HG03159 (cell line): ENCODE data around the gene C10orf53.
"Not testable (repeated sequence)": the region's sequence is repeated elsewhere in the genome, so short reads cannot be mapped to it uniquely, and the experiment has no call there.

Experiments
- ATAC-seq: cut with Tn5 transposase; IDR thresholded peaks from one replicate; pipeline ENCODE4 v1.9.1; 2021; ENCODE audit warnings: mild to moderate bottlenecking, moderate library complexity; ENCODE audit not compliant: unreplicated experiment

The C10orf53 gene

GRCh38 chr10:49686651-49687050 lies 7.2 kb downstream of the C10orf53 start:
- no peak for ATAC-seq

DNA sequence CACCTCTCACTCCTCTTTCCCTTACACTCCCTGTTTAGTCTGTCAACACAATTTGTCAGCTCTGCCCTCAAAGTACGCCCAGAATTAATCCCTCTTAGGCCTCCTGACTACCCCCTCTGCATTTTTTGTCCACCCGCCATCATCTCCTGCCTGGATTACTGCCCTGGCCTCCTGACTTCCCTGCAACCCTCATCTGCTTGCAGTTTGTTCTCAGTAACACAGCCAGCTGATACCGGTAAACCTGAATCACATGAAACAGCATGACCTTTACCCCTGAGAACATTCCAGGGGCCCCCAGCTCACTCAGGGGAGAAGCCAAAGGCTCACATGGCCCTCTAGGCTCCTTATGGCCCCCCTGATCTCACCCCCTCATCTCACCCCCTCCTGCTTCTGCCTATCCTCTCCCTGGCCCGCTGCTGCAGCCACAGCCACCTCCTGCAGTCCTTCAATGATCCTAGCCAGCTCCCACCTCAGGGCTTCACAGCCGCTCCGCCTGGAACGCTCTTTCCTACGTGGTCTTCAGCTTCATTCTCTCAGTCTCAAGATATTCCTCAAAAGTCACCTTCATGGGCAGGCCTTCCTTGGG lies 8.9 kb downstream of the C10orf53 start:
- no peak for ATAC-seq

- no peak for ATAC-seq
Observed at GRCh38 chr10:49688920-49689319, 9.5 kb downstream of the C10orf53 start.

DNA sequence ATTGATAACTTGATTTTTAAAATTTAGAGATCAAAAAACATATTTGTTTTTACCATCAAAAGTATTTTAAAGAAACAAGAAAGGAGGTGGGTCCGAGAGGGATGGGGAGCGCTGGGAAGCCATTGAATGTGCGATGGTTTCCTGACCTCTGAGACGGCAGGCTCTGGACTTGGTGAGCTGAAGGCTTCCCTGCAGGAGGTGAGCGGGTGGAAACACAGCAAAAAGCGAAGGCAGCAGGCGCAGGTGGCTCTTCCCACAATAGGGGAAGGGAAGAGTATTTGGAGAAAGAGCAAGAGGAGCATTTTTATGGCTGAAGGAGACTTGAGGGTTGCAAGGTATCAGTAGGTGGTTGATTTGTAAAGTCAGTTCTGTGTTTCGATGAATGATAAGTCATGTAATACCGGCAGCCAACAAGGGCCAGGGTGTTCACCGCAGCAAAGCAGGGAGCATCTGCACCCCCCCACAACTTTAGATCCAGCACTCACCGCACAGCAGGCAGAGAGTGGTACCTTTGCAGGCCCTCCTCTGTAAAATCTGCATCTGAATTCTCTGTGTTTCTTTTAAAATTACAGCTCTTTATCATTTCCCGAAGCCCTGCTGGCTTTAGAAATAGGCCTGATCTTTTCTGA lies 10.5 kb downstream of the C10orf53 start:
- no peak for ATAC-seq

- no peak for ATAC-seq
Observed at GRCh38 chr10:49690698-49691356, 11.4 kb downstream of the C10orf53 start.

- ATAC-seq, result no peak
Observed at GRCh38 chr10:49691588-49691987, 12.1 kb downstream of the C10orf53 start.

- ATAC-seq, result no peak
Observed at GRCh38 chr10:49694466-49694865, 15.0 kb downstream of the C10orf53 start.

- ATAC-seq, result no peak
Observed at GRCh38 chr10:49696311-49696710, 16.9 kb downstream of the C10orf53 start.

GRCh38 chr10:49698679-49699078 lies 19.2 kb downstream of the C10orf53 start:
- ATAC-seq, result no peak

DNA sequence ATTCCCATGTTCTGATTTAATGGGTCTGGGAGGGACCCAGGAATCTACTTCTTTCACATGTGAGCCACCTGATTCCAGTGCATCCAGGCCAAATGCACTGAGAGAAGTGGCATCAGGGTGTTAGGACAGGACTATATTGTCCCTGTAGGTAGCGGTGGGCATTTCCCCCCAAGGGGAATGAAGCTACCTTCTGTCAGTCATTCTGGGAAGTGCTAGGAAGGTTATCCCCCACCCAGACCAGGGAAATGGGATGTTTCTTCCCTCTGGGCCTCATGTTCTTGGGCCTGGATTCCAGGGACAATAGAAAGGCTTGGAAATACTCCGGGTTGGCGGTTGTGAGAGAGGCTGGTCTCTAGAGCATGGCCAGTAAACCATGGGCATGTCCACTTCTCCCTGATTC lies 20.8 kb downstream of the C10orf53 start:
- no peak for ATAC-seq

GRCh38 chr10:49700997-49701396 lies 21.5 kb downstream of the C10orf53 start:
- no peak for ATAC-seq

DNA sequence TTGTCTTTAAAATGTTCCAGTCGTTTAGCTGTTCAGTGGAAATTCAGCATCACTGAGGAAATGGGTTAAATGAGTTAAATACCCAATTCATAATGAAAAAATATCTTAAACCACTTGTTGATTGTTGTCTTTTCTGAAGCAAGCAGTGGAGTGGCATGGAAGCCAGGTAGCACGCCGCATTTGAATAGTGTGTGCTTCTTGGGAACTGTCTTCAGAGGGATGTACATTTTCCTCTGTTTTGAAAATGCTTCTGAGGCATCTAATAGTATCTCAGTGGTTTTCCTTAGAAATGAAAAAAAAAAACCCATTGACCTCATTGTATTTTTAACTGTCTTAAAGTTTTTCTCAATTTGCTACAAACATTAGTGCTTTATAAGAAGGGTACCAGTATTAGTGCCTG lies 28.1 kb downstream of the C10orf53 start:
- no peak for ATAC-seq

DNA sequence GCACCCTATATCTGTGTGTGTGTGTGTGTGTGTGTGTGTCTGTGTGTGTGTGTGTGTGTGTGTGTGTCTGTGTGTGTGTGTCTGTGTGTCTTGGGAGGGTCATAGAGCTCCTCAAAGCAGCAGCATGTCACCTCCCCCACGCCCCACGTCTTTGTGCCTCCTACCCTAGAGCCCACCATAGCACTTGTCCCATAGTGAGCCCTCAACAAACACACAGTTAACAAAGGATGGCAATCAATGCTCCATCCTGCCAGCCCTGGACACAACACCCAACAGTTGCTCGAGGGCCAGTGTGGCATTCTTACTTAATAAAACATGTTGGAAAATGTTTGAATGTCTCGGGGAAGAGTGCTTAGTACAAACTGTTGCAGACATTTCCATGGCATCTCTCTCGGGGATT lies 30.5 kb downstream of the C10orf53 start:
- ATAC-seq, result no peak

GRCh38 chr10:49710966-49711365 lies 31.5 kb downstream of the C10orf53 start:
- ATAC-seq, result no peak

DNA sequence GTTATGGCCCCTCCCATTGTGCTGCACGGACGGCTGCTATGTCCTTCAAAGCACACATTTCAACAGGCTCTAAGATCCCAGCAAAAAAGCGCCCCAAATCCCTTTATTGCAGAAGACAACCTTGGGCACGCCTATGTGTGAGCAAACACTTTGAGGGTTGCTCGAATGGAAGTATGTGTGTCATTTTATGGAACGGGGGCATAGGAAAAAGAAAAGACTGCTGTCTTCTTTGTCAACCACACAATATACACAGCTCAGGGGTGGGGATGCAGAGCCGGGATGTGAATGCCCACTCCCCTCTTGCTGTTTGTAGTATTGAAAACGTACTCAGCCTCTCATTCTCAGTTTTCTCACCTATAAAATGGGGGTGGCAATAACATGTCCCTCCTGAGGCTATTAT lies 32.0 kb downstream of the C10orf53 start:
- ATAC-seq, result no peak

DNA sequence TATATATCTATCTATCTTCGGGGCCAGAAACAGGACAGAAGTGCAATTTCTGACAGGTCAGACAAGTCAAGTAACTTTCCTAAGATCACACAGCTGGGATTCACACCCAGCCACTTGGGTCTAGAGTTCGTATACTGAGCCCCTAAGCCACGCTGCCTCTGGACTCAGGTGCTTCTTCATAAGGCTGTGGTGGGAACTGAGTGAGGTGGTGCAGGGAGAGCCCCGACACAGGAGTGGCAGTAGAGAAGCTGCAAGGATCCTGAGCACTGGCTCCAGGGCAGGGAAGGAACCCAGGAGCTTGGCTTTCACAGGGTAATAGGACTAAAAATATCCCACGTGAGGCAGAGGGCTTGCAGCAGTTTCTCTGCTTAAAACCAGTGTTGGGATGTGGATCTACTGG lies 33.8 kb downstream of the C10orf53 start:
- no peak for ATAC-seq

DNA sequence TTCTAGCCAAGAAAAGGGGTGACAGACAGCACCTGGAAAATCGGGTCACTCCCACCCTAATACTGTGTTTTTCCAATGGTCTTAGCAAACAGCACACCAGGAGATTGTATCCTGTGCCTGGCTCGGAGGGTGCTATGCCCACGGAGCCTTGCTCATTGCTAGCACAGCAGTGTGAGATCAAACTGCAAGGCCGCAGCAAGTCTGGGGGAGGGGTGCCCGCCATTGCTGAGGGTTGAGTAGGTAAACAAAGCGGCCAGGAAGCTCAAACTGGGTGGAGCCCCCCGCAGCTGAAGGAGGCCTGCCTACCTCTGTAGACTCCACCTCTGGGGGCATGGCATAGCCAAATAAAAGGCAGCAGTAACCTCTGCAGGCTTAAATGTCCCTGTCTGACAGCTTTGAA lies 35.7 kb downstream of the C10orf53 start:
- not testable (repeated sequence) for ATAC-seq

DNA sequence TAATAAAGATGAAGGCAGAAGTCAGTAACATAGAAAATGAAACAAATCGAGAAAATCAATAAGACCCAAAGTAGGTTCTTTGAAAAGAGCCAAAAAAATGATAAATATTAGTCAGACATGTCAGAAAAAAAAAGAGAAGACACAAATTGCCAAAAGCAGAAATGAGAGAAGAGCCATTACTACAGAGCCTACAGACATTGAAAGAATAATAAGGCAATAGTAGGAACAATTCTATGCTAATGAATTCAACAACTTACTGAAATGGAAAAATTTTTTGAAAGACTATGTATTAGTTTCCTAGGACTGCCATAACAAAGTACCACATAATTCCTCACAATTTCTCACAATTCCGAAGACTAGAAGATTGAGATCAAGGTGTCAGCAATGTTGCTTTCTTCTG lies 47.1 kb downstream of the C10orf53 start:
- ATAC-seq, result no peak

DNA sequence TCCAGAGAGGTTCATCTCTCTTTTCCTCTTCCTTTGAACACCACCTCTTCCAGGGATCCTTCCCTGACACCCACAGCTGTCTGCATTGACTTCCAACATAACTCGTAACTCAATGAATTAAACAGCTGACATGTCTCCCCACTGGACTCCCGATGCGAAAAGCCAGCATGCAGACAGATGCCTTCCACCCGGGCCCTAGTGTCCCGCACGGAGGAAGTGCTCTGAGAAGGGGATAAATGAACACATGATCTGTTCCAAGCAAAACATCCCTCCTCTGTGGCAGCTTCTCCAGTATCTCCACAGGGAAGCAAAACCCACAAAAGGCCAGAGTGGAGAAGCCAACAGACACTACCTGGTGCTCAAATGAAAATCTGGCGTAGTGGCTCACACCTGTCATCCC lies 54.4 kb downstream of the C10orf53 start:
- ATAC-seq, result no peak

DNA sequence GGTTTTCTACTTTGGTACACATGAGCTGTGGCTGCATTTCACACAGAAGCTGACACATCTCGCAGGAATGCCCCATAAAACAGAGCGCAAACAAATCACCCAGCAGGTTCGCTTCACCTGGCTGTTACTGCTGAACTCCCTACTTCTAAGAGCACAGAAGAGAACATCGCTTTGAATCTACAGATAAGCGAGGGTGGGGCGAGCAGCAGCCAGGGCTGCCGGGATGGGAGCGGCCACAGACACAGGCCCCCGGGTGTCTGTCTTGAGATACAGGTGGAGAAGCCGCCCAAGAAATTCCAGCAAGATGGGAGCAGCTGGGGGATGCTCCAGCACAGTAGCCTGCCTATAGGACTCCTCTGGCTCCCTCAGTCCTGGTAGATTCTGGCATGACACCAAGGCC lies 55.2 kb downstream of the C10orf53 start:
- ATAC-seq, result no peak

DNA sequence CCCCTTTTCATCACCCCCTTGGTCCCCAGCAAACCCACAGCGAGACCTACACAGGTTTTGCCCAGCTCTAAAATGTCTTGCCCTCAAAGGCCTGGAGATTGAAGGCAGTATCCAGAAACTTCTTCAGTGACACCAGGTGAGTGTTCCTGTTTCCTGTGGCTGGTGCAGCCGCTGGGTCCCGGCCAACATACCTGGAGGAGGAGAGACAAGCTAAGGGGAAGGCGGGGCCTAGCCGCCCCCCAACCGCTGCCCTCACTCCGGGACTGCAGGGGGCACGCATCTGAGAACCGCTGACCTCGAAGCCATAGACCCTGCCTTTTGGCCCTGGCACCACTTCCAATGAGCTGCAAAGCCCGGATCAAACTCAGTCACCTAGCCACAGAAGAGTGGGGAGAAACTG lies 55.7 kb downstream of the C10orf53 start:
- no peak for ATAC-seq

DNA sequence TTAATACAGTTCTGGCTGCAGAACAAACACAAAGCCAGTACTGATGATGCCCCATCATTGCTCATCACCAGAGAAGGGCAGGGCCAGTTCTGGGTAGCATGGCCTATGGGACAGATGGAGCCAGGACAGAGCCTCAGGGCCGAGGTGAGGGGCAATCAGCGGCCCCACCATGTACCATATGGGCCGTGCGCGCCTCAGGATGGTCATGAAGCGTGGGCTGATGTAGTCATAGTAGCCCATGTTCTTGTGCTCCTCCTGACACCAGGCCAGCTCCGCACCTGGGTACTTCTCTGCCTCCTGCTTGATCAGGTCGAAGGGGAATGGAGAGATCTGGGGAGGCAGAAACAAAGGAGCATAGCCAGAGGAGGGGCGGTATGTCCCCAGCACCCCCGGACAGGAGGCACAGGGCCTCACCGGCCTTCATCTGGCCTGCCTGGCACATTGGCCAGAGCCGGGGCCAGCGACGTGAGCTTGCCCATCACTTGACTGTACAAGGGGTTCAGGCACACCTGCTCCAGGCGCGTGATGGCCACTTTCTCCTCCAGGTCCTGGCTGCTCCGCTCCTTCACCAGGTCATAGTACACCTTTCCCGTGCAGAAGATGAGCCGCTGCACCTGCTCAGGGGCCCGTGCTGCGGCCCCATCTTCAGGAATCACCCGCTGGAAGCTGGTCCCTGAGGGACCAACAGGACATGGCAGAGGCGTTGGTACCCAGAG lies 56.6 kb downstream of the C10orf53 start:
- no peak for ATAC-seq
